ENCODE data around the gene RNF212B.

GRCh38 chr14:23206422-23207145 is 31.2 kb upstream of the RNF212B start:
- TF ChIP-seq CTCF (IDR thresholded peaks at IDR 0.05) (no peak), POLR2A (IDR thresholded peaks at IDR 0.05) (no peak)

Measured in testis (tissue), 2 donors.